Smooth muscle cell (in vitro differentiated cells): ENCODE data around the gene SMARCA5. TPM values are rescaled to one million over a fixed set of nuclear protein-coding genes. Genes with fewer than 3 reads are reported as not detected.

Experiments
- DNase-seq: peaks from one replicate; lab custom pipeline; 2025; ENCODE audit not compliant: unreplicated experiment; lab: John Stamatoyannopoulos, UW
- H2AFZ ChIP-seq: fragments of 200-600 bp; sonication (generic); 2 replicates; pipeline ENCODE4 v1.6.0; 2016; ENCODE audit warnings: antibody characterized with exemption, low read depth, mild to moderate bottlenecking
- H3F3A ChIP-seq: fragments of 200-600 bp; sonication (generic); 2 replicates; pipeline ENCODE4 v1.6.0; 2017; ENCODE audit warnings: antibody characterized with exemption, low read depth
- H3K27ac ChIP-seq: fragments of 200-600 bp; sonication (generic); 2 replicates; pipeline ENCODE4 v1.5.1; 2016; ENCODE audit warnings: low read depth, mild to moderate bottlenecking
- H3K27me3 ChIP-seq: fragments of 200-600 bp; sonication (generic); 2 replicates; pipeline ENCODE4 v1.6.1; 2016; ENCODE audit warnings: low read depth, mild to moderate bottlenecking
- H3K36me3 ChIP-seq: fragments of 200-600 bp; sonication (generic); 2 replicates; pipeline ENCODE4 v1.5.1; 2016; ENCODE audit warnings: low read depth
- H3K4me1 ChIP-seq: fragments of 200-600 bp; sonication (generic); 2 replicates; pipeline ENCODE4 v1.5.1; 2016; ENCODE audit warnings: low read depth
- H3K4me2 ChIP-seq: fragments of 200-600 bp; sonication (generic); 2 replicates; pipeline ENCODE4 v1.6.0; 2016; ENCODE audit warnings: mild to moderate bottlenecking
- H3K4me3 ChIP-seq: fragments of 200-600 bp; sonication (generic); 2 replicates; pipeline ENCODE4 v1.5.1; 2016; ENCODE audit warnings: mild to moderate bottlenecking
- H3K79me2 ChIP-seq: fragments of 200-600 bp; sonication (generic); 2 replicates; pipeline ENCODE4 v1.6.0; 2016; ENCODE audit warnings: low read depth, mild to moderate bottlenecking
- H3K9ac ChIP-seq: fragments of 200-600 bp; sonication (generic); 2 replicates; pipeline ENCODE4 v1.6.0; 2016; ENCODE audit warnings: low read depth
- H3K9me3 ChIP-seq: fragments of 200-600 bp; sonication (generic); replicated peaks from 2 replicates; pipeline ENCODE4 v1.5.1; 2016; ENCODE audit warnings: low read depth
- H4K20me1 ChIP-seq: fragments of 200-600 bp; sonication (generic); 2 replicates; pipeline ENCODE4 v1.6.0; 2016; ENCODE audit warnings: low read depth
- CTCF ChIP-seq: fragments of 200-600 bp; sonication (generic); IDR thresholded peaks from 2 replicates; pipeline ENCODE4 v1.5.1; 2017; ENCODE audit warnings: borderline replicate concordance, mild to moderate bottlenecking, antibody characterized with exemption; ENCODE audit not compliant: insufficient read depth, poor library complexity, severe bottlenecking
- WGBS: methylation state at CpG from one replicate; pipeline ENCODE4 v1.1.7; 2016; ENCODE audit warnings: low lambda C conversion rate; 5-methylcytosine and 5-hydroxymethylcytosine counted together
- polyA plus RNA-seq: library from polyadenylated mRNA; unstranded; fragments of >200 nt; fragmentation: Nextera tagmentation; extraction: Ambion mirVana; gene quantifications from 2 replicates; pipeline ENCODE4 v1.2.1, GENCODE V29; 2016
- total RNA-seq: library from RNA; depleted of rRNA; stranded (reverse); fragments of >200 nt; gene quantifications from 2 replicates; pipeline ENCODE4 v1.2.3, GENCODE V29; 2014

SMARCA5 gene
- total and polyA plus RNA-seq, 2 experiments from 2014 or later: 31.2 to 80.2 TPM

- no peak overlapping the region for H2AFZ ChIP-seq
- H3K4me2 ChIP-seq: no peak overlapping the region
- no peaks in the 10 kb centered on the region for H3K27me3 ChIP-seq
- no peak overlapping the region for H3K4me3 ChIP-seq
- no peak for DNase-seq
- H3F3A ChIP-seq: no peaks in the 10 kb centered on the region
- no peak overlapping the region for H3K27ac ChIP-seq
- 91% methylated on average over 3 of the region's 3 CpGs for WGBS
- no peak overlapping the region for H3K9ac ChIP-seq
- no peak for TF ChIP-seq CTCF
- no peaks in the 10 kb centered on the region for H3K4me1 ChIP-seq
- H4K20me1 ChIP-seq: peaks cover 20% of the 10 kb centered on the region
- no peaks in the 10 kb centered on the region for H3K9me3 ChIP-seq
- H3K79me2 ChIP-seq: peaks cover 9% of the 10 kb centered on the region
- peaks cover 59% of the 10 kb centered on the region for H3K36me3 ChIP-seq
These were observed 26.1 kb downstream of the SMARCA5 start for GRCh38 chr4:143539670-143540023.

- Histone ChIP-seq H3K9me3 (no peaks in the 10 kb centered on the region), H3K36me3 (peaks cover 48% of the 10 kb centered on the region)
These were observed 36.4 kb downstream of the SMARCA5 start for GRCh38 chr4:143549928-143550327.

GRCh38 chr4:143554728-143555597 lies 41.5 kb downstream of the SMARCA5 start:
- TF ChIP-seq CTCF: no peak
- Histone ChIP-seq H3K79me2 (no peaks in the 10 kb centered on the region), H3K9me3 (no peaks in the 10 kb centered on the region), H4K20me1 (peaks cover 32% of the 10 kb centered on the region), H3K4me1 (no peaks in the 10 kb centered on the region), H3K4me3 (no peak overlapping the region), H3K4me2 (no peak overlapping the region), H2AFZ (no peak overlapping the region), H3K9ac (no peak overlapping the region), H3K27ac (peak overlapping the region; percentile 6), H3F3A (peaks cover 12% of the 10 kb centered on the region), H3K36me3 (peaks cover 9% of the 10 kb centered on the region), H3K27me3 (no peaks in the 10 kb centered on the region)
- no peak for DNase-seq
- WGBS: 71% methylated on average over 4 of the region's 4 CpGs

More at GRCh38 chr4:143549928-143550327, 36.4 kb downstream of the SMARCA5 start:
- Histone ChIP-seq H3K4me1 (no peaks in the 10 kb centered on the region), H3K4me2 (no peak overlapping the region), H2AFZ (no peak overlapping the region), H3K9ac (no peak overlapping the region), H3K27me3 (no peaks in the 10 kb centered on the region), H3K79me2 (no peaks in the 10 kb centered on the region), H4K20me1 (peaks cover 50% of the 10 kb centered on the region), H3F3A (peaks cover 12% of the 10 kb centered on the region), H3K27ac (no peak overlapping the region), H3K4me3 (no peak overlapping the region)
- WGBS: 88% methylated on average over 2 of the region's 2 CpGs
- no peak for TF ChIP-seq CTCF
- no peak for DNase-seq

- peak overlapping the region; percentile 6 for H3K27ac ChIP-seq
- no peaks in the 10 kb centered on the region for H3K4me1 ChIP-seq
- no peak overlapping the region for H3K9ac ChIP-seq
- no peak for DNase-seq
- peaks cover 12% of the 10 kb centered on the region for H3F3A ChIP-seq
- no peaks in the 10 kb centered on the region for H3K27me3 ChIP-seq
- no peak overlapping the region for H3K4me3 ChIP-seq
- H2AFZ ChIP-seq: no peak overlapping the region
- H3K4me2 ChIP-seq: no peak overlapping the region
- 62% methylated on average over 5 of the region's 5 CpGs for WGBS
- no peak for TF ChIP-seq CTCF
- H4K20me1 ChIP-seq: peaks cover 25% of the 10 kb centered on the region
- H3K79me2 ChIP-seq: no peaks in the 10 kb centered on the region
- H3K36me3 ChIP-seq: peaks cover 6% of the 10 kb centered on the region
- H3K9me3 ChIP-seq: no peaks in the 10 kb centered on the region
These were observed 42.2 kb downstream of the SMARCA5 start for GRCh38 chr4:143555676-143556075.
